ENCODE results near the gene NUDT4.

- TF ChIP-seq, protein P1, sequence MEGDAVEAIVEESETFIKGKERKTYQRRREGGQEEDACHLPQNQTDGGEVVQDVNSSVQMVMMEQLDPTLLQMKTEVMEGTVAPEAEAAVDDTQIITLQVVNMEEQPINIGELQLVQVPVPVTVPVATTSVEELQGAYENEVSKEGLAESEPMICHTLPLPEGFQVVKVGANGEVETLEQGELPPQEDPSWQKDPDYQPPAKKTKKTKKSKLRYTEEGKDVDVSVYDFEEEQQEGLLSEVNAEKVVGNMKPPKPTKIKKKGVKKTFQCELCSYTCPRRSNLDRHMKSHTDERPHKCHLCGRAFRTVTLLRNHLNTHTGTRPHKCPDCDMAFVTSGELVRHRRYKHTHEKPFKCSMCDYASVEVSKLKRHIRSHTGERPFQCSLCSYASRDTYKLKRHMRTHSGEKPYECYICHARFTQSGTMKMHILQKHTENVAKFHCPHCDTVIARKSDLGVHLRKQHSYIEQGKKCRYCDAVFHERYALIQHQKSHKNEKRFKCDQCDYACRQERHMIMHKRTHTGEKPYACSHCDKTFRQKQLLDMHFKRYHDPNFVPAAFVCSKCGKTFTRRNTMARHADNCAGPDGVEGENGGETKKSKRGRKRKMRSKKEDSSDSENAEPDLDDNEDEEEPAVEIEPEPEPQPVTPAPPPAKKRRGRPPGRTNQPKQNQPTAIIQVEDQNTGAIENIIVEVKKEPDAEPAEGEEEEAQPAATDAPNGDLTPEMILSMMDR (IDR thresholded peaks at IDR 0.05): no peak
- TF ChIP-seq NR1H2 (CRISPR knock-in tag; IDR thresholded peaks at IDR 0.05) (no peak), FOXJ3 (CRISPR knock-in tag; IDR thresholded peaks at IDR 0.05; ENCODE audit: borderline replicate concordance) (no peak), AFF4 (CRISPR knock-in tag; IDR thresholded peaks at IDR 0.05; ENCODE audit: borderline replicate concordance) (no peak), ZSCAN18 (CRISPR knock-in tag; IDR thresholded peaks at IDR 0.05) (no peak), SOX15 (CRISPR knock-in tag; IDR thresholded peaks at IDR 0.05) (no peak), ELF4 (CRISPR knock-in tag; IDR thresholded peaks at IDR 0.05; ENCODE audit: low read depth) (no peak)
Measured at GRCh38 chr12:93429448-93429847, 51.7 kb downstream of the NUDT4 start.
